ENCODE results near the gene TBC1D5. TPM values are rescaled to one million over a fixed set of nuclear protein-coding genes. Genes with fewer than 3 reads are reported as not detected.

The TBC1D5 gene
- total and polyA plus RNA-seq, 12 donors = 6.4 to 108 (median 70.7) TPM

GRCh38 chr3:17195192-17195611, 547.2 kb downstream of the TBC1D5 start:
- Histone ChIP-seq H3K4me3 (no peak overlapping the region), H3K9me3 (replicated peaks in 1 of 3) (no peaks in the 10 kb centered on the region), H3K4me1 (replicated peaks in 1 of 2) (peaks cover 0 to 9% of the 10 kb centered on the region in 2 donors), H3K27me3 (no peaks in the 10 kb centered on the region), H3K36me3 (replicated peaks in 1 of 2) (no peaks in the 10 kb centered on the region), H3K27ac (no peak overlapping the region)
- TF ChIP-seq POLR2A (IDR thresholded peaks at IDR 0.05) (no peak), CTCF (IDR thresholded peaks at IDR 0.05) (no peak)
- 51 to 68% (median 65%) methylated on average over 3 of the region's 3 CpGs for WGBS, 4 donors
- intact Hi-C loops (cut with DNase I) = no loop called here
- DNase-seq = no peak

- DNase-seq = no peak
- H3K4me1 ChIP-seq (replicated peaks in 1 of 2) = peaks cover 0 to 9% of the 10 kb centered on the region in 2 donors
- WGBS, 4 donors = 93 to 94% (median 94%) methylated on average over 5 of the region's 5 CpGs
- H3K36me3 ChIP-seq (replicated peaks in 1 of 2) = no peaks in the 10 kb centered on the region
- no peak overlapping the region for H3K4me3 ChIP-seq
- TF ChIP-seq POLR2A (IDR thresholded peaks at IDR 0.05) (no peak), CTCF (IDR thresholded peaks at IDR 0.05) (no peak)
- H3K27me3 ChIP-seq = no peaks in the 10 kb centered on the region
- intact Hi-C loops (cut with DNase I) = no loop called here
- no peak overlapping the region for H3K27ac ChIP-seq
- no peaks in the 10 kb centered on the region for H3K9me3 ChIP-seq (replicated peaks in 1 of 3)
These were observed 548.3 kb downstream of the TBC1D5 start for GRCh38 chr3:17194116-17194515.

DNA sequence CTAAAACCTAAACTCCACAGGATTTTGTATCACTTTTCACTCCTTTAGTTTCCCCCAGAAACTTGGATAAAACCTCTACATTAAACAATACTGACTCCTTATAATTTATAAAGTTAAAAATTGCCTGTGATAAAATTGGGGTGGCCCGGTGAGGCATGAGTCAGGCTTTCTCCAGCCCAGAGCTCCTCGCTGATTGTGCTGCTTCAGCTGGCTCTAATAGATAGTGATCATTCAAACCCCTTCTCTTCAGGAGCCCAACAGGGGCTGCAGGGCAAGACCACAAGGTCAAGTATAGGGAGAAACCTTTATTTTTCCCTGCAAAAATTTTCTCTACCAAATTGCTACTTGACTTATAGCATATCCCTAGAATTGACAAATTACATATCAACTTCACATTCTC, 549.4 kb downstream of the TBC1D5 start:
- Histone ChIP-seq H3K27me3 (no peaks in the 10 kb centered on the region), H3K9me3 (replicated peaks in 1 of 3) (no peaks in the 10 kb centered on the region), H3K36me3 (replicated peaks in 1 of 2) (no peaks in the 10 kb centered on the region), H3K27ac (no peak overlapping the region), H3K4me1 (replicated peaks in 1 of 2) (peaks cover 0 to 9% of the 10 kb centered on the region in 2 donors), H3K4me3 (no peak overlapping the region)
- intact Hi-C loops (cut with DNase I) = no loop called here
- WGBS, 4 donors = 91 to 96% (median 94%) methylated on average over 2 of the region's 2 CpGs
- TF ChIP-seq CTCF (IDR thresholded peaks at IDR 0.05) = no peak
- TF ChIP-seq POLR2A (IDR thresholded peaks at IDR 0.05) = no peak
- DNase-seq = no peak

- TF ChIP-seq CTCF (IDR thresholded peaks at IDR 0.05) (no peak), POLR2A (IDR thresholded peaks at IDR 0.05) (no peak)
- peaks cover 0 to 9% of the 10 kb centered on the region in 2 donors for H3K4me1 ChIP-seq (replicated peaks in 1 of 2)
- H3K4me3 ChIP-seq = no peak overlapping the region
- WGBS, 4 donors = 68 to 83% (median 78%) methylated on average over 7 of the region's 7 CpGs
- intact Hi-C loops (cut with DNase I) = no loop called here
- no peaks in the 10 kb centered on the region for H3K9me3 ChIP-seq (replicated peaks in 1 of 3)
- H3K27ac ChIP-seq = no peak overlapping the region
- DNase-seq = no peak
- no peaks in the 10 kb centered on the region for H3K27me3 ChIP-seq
- H3K36me3 ChIP-seq (replicated peaks in 1 of 2) = no peaks in the 10 kb centered on the region
These were observed 551.9 kb downstream of the TBC1D5 start for GRCh38 chr3:17190353-17191078.
